ENCODE results near the gene CDADC1.

DNA sequence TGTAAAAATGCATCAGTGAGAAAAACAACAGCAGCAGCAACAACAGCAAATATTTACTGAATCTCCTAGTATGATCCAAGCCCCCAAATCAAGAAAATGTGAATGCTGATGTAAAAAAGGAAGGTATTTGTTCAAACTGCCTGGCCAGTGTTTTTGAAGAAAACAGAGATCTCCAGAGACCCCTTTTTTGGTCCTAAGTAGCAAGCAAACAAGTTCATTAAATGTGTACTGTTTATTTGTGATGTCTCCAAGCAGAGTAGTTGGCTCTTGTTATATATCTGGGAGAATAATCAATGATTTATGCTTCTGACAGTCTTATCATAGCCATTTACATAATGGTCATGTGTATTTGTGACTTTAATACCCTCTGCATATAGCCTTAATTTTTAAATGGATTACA is 50.7 kb downstream of the CDADC1 start:
- no peak for TF ChIP-seq POLR2A (IDR thresholded peaks at IDR 0.05; ENCODE audit: low read depth, low read length)
- TF ChIP-seq TAF1 (IDR thresholded peaks at IDR 0.05; ENCODE audit: borderline replicate concordance, low read depth, low read length): no peak
- TF ChIP-seq POLR2AphosphoS5 (IDR thresholded peaks at IDR 0.05; ENCODE audit: low read depth, low read length): no peak

All from GM12892 (cell line).